ENCODE measurements around the gene ADGRG3.

Gene ADGRG3

GRCh38 chr16:57714047-57714446 lies 45.9 kb downstream of the ADGRG3 start:
- Histone ChIP-seq H3K9me3 (ENCODE audit: control insufficient read depth, insufficient read depth, low read depth, low read length) (no peaks in the 10 kb centered on the region), H3K36me3 (ENCODE audit: control insufficient read depth in 2 of 2, insufficient read depth in 1 of 2, low read length in 2 of 2) (no peaks in the 10 kb centered on the region), H3K4me3 (ENCODE audit: low read depth, low read length) (no peak overlapping the region), H3K4me1 (ENCODE audit: control insufficient read depth, insufficient read depth, low read length) (no peaks in the 10 kb centered on the region), H3K27ac (ENCODE audit: extremely low read depth, low read depth, low read length) (no peak overlapping the region)
- ChIA-PET POLR2A (interaction anchor here (0.6 kb wide), 2 partner anchors 171 to 424 kb away, joined by 4 to 7 read pairs; no protein-coding TSS in a partner anchor), CTCF (no interaction called here)
- TF ChIP-seq GLI2 (tag by site-specific recombination; IDR thresholded peaks at IDR 0.05; ENCODE audit: borderline replicate concordance, low read depth), result no peak
- no peak for TF ChIP-seq SP3 (tag by site-specific recombination; IDR thresholded peaks at IDR 0.05)
- no peak for TF ChIP-seq ZNF600 (tag by site-specific recombination; IDR thresholded peaks at IDR 0.05)
- TF ChIP-seq, protein P1, sequence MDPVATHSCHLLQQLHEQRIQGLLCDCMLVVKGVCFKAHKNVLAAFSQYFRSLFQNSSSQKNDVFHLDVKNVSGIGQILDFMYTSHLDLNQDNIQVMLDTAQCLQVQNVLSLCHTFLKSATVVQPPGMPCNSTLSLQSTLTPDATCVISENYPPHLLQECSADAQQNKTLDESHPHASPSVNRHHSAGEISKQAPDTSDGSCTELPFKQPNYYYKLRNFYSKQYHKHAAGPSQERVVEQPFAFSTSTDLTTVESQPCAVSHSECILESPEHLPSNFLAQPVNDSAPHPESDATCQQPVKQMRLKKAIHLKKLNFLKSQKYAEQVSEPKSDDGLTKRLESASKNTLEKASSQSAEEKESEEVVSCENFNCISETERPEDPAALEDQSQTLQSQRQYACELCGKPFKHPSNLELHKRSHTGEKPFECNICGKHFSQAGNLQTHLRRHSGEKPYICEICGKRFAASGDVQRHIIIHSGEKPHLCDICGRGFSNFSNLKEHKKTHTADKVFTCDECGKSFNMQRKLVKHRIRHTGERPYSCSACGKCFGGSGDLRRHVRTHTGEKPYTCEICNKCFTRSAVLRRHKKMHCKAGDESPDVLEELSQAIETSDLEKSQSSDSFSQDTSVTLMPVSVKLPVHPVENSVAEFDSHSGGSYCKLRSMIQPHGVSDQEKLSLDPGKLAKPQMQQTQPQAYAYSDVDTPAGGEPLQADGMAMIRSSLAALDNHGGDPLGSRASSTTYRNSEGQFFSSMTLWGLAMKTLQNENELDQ (tag by site-specific recombination; IDR thresholded peaks at IDR 0.05; ENCODE audit: low read depth), result no peak
- no peak for TF ChIP-seq PRDM1 (tag by site-specific recombination; IDR thresholded peaks at IDR 0.05)
- TF ChIP-seq, protein P2, sequence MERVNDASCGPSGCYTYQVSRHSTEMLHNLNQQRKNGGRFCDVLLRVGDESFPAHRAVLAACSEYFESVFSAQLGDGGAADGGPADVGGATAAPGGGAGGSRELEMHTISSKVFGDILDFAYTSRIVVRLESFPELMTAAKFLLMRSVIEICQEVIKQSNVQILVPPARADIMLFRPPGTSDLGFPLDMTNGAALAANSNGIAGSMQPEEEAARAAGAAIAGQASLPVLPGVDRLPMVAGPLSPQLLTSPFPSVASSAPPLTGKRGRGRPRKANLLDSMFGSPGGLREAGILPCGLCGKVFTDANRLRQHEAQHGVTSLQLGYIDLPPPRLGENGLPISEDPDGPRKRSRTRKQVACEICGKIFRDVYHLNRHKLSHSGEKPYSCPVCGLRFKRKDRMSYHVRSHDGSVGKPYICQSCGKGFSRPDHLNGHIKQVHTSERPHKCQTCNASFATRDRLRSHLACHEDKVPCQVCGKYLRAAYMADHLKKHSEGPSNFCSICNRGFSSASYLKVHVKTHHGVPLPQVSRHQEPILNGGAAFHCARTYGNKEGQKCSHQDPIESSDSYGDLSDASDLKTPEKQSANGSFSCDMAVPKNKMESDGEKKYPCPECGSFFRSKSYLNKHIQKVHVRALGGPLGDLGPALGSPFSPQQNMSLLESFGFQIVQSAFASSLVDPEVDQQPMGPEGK (tag by site-specific recombination; IDR thresholded peaks at IDR 0.05), result no peak
- TF ChIP-seq TRIM28 (IDR thresholded peaks at IDR 0.05; ENCODE audit: borderline replicate concordance, low read length), result no peak
- TF ChIP-seq ZNF132 (tag by site-specific recombination; IDR thresholded peaks at IDR 0.05; ENCODE audit: borderline replicate concordance), result no peak
- TF ChIP-seq SP7 (tag by site-specific recombination; IDR thresholded peaks at IDR 0.05), result no peak
- no peak for TF ChIP-seq YY2 (tag by site-specific recombination; IDR thresholded peaks at IDR 0.05)

DNA sequence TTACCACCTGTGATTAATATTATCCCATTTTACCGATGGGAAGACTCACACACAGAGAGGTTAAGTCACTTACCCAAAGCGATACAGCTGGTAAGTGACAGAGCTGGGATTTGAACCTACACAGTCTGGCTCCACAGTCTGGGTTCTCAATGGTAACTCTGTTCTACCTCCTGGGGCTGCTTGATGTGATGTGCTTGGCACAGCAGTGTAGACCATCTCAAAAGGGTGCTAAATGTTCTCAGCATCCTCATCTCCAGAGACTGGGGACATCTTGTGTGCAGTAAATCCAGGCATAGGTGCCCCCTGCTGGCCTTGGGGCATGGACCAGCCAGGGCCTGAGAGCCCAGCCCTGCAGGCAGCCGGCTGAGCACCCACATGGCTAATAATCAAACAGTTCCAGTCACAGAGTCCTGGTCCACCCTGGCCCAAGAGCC lies 52.1 kb downstream of the ADGRG3 start:
- Histone ChIP-seq H3K36me3 (ENCODE audit: control insufficient read depth in 2 of 2, insufficient read depth in 1 of 2, low read length in 2 of 2) (no peaks in the 10 kb centered on the region), H3K4me1 (ENCODE audit: control insufficient read depth, insufficient read depth, low read length) (no peaks in the 10 kb centered on the region), H3K9me3 (ENCODE audit: control insufficient read depth, insufficient read depth, low read depth, low read length) (no peaks in the 10 kb centered on the region), H3K4me3 (ENCODE audit: low read depth, low read length) (no peak overlapping the region), H3K27ac (ENCODE audit: extremely low read depth, low read depth, low read length) (no peak overlapping the region)
- ChIA-PET CTCF (interaction anchor here (0.6 to 1.1 kb wide), 5 partner anchors 12 to 1350 kb away, joined by 3 to 4 read pairs (median 3); no protein-coding TSS in a partner anchor), POLR2A (no interaction called here)
- TF ChIP-seq, protein P3, sequence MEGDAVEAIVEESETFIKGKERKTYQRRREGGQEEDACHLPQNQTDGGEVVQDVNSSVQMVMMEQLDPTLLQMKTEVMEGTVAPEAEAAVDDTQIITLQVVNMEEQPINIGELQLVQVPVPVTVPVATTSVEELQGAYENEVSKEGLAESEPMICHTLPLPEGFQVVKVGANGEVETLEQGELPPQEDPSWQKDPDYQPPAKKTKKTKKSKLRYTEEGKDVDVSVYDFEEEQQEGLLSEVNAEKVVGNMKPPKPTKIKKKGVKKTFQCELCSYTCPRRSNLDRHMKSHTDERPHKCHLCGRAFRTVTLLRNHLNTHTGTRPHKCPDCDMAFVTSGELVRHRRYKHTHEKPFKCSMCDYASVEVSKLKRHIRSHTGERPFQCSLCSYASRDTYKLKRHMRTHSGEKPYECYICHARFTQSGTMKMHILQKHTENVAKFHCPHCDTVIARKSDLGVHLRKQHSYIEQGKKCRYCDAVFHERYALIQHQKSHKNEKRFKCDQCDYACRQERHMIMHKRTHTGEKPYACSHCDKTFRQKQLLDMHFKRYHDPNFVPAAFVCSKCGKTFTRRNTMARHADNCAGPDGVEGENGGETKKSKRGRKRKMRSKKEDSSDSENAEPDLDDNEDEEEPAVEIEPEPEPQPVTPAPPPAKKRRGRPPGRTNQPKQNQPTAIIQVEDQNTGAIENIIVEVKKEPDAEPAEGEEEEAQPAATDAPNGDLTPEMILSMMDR (tag by site-specific recombination; IDR thresholded peaks at IDR 0.05), result peak; percentile 74
- no peak for TF ChIP-seq ZNF837 (tag by site-specific recombination; IDR thresholded peaks at IDR 0.05)
- peak; percentile 35 for TF ChIP-seq ZIC2 (tag by site-specific recombination; IDR thresholded peaks at IDR 0.05)

DNA sequence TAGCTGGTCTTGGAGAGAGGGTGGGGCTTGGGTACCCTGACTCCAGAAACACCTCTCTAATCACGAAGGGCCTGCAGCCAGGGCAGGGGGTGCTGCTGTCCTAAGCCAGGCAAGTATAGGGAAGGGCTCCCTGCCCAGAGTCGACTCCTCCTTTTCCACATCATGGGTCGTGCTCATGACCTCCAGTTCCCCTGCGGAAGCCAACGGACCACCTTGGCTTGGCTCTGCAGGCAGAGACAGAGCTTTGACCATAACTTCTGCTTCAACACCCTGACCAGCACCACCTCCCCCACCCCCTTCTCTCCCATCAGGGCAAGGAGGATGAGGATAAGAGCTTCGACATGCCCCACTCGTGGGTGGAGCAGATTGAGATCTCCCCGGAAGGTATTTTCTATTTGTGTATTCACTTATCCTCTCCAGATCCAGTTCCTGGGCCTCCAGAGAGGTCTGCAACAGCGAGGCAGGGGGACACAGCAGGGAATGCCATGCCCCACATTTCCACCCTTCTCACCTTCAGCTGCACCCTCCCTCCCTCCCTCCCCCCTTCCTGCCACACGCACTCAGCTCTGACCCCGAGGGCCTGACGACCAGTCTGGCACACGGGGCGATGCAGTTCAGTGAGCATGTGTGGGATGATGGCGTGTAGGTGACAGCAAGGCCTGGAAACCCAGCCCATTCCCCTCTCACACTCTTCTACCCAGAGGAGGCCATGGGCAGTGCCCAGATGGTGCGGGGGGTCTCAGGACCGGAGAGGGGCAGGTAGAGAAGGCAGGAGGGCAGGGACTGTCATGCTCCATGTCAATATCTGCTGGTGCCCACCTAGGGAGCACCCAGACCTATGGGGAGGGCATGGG lies 53.5 kb downstream of the ADGRG3 start:
- Histone ChIP-seq H3K27ac (ENCODE audit: extremely low read depth, low read depth, low read length) (no peak overlapping the region), H3K9me3 (ENCODE audit: control insufficient read depth, insufficient read depth, low read depth, low read length) (no peaks in the 10 kb centered on the region), H3K4me1 (ENCODE audit: control insufficient read depth, insufficient read depth, low read length) (no peaks in the 10 kb centered on the region), H3K4me3 (ENCODE audit: low read depth, low read length) (no peak overlapping the region), H3K36me3 (ENCODE audit: control insufficient read depth in 2 of 2, insufficient read depth in 1 of 2, low read length in 2 of 2) (no peaks in the 10 kb centered on the region)
- TF ChIP-seq ZFHX2 (tag by site-specific recombination; conservative IDR thresholded peaks at IDR 0.05) (0 out of 2 replicates have a peak, but pooled peaks have one; percentile 19), TCF7L2 (IDR thresholded peaks at IDR 0.05; ENCODE audit: borderline replicate concordance, low read depth, low read length) (no peak)
- ChIA-PET POLR2A (no interaction called here), CTCF (interaction anchor here (0.6 to 0.9 kb wide), 2 partner anchors 121 to 131 kb away, joined by 3 read pairs; no protein-coding TSS in a partner anchor)
